Activated CD8-positive, alpha-beta memory T cell treated with anti-CD3 and anti-CD28 coated beads, Interleukin-2, amount 50 U/mL, for 24 hours (primary cell): ENCODE measurements around the gene OLFML2A.

ENCODE experiments used
- DNase-seq: peaks from one replicate; pipeline ENCODE4 v3.0.0-alpha.2; 2020; ENCODE audit errors: extremely low read depth

Gene OLFML2A

DNA sequence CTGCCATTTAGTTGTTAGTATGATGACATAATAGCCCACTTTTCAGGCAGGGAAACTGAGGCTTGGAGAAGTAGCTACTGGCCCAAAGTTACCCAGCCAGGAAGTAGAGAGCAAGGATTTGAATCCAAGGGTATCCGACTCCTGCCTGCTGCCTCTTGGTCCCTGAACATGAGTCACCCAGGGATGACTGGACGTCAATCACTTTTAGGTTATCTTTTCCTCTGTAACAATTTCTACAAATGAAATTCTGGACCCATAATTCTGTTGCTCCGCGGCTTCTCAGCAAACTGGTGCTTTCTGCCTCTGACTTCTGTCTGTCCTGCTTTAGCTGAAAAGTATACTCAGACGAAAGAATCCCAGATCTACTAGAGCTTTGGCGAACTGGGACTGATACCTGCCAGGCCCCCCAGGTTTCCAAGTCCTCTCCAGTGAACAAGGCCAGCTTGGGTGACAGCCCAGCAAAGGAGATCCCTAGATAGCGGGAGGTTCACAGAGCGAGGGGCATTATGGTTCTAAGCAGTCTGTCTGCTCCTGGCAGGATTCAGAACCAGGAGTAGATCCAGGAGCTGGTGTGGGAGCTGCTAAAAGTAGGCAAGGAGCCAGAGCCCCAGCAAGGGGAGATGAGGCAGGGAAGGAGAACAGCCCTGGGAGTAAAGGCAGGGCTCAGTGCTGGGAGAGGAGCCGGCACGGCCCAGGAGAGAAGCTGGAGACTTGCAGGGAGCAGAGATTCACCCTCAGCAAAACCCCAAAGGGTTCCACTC is 20.6 kb downstream of the OLFML2A start:
- DNase-seq, result no peak

DNA sequence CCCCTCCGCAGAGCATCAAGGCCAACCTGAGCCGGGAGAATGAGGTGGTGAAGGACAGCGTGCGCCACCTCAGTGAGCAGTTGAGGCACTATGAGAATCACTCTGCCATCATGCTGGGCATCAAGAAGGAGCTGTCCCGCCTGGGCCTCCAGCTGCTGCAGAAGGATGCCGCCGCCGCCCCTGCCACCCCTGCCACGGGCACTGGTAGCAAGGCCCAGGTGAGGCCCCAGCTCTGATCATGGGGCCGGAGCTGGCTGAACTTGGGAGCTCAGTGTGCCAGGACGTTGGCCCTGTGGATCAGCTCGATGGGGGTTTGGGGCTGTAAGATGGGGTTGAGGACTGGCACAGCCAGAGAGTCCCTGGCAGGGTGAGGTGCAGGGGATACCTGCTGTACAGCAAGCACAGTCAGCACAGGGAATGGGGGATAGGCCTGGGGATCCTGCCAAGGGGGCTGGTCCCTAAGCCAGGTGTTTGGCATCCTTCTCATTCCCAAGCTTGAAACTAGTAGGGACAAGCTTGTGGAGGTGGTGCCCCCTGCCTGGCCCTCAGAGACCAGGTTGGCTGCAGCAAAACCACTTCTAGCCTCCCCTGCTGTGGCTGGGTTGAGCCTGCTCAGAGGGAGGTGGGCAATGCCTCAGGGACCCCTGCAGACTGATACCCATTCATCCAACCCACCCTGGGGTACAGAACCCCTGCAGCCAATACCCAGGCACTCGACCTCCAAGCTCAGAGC is 22.5 kb downstream of the OLFML2A start:
- DNase-seq, result no peak

DNA sequence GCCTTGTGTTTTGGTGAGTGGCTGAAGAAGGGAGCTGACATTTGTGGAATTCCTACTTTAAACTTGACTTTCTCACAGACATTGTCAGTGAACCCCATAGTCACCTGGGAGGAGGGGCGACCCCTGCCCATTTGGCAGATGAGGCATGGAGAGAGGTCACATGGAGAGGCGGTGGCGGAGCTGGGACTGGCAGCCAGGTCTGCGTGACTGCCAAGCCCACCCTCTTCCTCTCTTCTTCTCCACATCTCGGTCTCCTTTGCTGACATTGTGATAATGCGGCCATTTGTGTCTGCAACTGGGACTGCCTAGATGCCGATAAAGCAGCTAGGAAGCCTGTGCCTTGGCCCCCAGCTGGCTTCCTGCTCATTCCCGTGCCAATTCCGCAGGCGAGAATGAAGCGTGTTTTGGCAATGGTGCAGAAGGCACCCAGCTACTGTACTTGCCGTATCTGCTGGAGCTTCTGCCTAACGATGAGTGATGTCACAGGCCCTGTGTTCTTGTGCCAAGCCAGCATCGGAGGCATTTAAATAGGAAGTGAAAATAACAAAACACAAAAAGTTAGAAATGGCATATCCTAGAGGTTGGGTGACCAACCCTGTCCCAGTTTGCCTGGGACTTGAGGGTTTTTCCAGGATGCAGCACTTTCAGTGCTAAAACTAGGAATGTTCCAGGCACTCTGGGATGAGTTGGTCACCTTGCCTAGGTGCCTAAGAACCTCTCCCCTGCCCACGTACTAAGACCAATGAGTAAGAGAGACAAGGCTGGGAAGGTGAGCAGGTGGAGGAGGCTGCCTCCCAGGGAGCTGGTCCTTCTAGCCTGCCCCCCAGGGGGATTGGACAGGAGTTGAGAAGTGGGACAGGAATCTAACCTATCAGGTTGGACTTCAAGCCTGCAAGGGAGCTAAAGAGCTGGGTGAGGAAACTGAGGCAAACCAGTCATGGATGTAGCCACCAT is 23.6 kb downstream of the OLFML2A start:
- no peak for DNase-seq

DNA sequence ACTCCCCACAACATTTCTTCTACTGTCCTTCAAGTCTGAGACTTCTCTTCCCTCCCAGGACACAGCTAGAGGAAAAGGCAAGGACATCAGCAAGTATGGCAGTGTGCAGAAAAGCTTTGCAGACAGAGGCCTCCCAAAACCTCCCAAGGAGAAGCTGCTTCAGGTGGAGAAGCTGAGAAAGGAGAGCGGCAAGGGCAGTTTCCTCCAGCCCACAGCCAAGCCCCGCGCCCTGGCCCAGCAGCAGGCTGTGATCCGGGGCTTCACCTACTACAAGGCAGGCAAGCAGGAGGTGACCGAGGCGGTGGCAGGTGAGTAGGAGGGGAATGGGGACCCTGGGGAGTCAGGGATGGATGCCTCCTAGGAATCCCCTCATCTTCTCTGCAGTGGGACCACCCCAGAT is 24.4 kb downstream of the OLFML2A start:
- DNase-seq, result no peak

DNA sequence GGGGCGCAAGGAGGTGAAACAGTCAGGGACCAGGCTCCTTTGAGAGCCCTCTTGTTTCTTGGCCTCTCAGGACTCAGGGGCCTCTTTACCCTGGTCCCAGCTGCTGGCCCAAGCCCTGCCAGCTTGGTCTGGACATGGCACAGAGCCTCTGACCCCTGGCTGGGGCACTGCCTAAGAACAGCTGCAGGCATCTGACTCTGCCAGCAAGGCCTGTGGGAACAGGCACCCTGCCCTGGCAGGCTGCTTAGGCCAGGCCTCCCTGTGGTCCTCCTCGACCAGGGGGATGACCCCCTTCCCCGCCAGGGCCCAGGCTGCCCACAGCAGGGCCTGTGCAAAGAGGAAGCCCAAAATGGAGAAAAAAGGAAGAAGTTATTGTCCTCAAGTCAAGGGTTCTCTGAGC is 25.5 kb downstream of the OLFML2A start:
- no peak for DNase-seq

DNA sequence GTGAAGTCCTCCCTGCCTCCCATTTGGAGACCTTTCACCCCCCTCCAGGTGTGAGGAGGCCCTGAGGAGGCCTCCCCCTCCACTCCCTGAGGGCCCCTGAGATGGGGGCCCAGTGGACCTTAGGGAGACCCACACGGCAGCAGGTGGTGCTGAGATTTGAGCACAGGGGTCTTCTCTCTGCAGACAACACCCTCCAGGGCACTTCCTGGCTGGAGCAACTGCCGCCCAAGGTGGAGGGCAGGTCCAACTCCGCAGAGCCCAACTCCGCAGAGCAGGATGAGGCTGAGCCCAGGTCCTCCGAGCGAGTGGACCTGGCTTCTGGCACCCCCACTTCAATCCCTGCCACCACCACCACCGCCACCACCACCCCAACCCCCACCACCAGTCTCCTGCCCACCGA is 27.0 kb downstream of the OLFML2A start:
- DNase-seq, result no peak

- DNase-seq, result no peak
Observed at GRCh38 chr9:124805186-124805585, 28.3 kb downstream of the OLFML2A start.

- no peak for DNase-seq
Observed at GRCh38 chr9:124808246-124808956, 31.5 kb downstream of the OLFML2A start.

DNA sequence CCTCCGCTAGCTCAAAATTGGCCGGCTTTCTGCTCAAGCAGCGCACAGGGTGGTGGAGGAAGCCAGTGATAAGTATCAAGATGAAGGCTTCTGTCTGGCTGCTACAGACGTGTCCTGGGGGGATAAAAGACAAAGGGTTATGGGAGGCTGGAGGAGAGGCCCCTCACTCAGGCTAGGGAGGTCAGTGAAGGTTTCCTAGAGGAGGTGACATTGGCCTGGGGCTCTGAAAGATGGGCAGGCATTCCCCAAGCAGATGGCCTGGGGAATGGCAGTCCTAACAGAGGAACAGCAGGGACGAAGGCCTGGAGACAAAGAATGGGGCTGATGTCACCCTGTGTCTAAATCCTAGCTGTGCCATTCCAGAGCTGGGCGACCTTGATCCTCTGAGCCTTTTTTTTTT is 32.3 kb downstream of the OLFML2A start:
- DNase-seq, result no peak

DNA sequence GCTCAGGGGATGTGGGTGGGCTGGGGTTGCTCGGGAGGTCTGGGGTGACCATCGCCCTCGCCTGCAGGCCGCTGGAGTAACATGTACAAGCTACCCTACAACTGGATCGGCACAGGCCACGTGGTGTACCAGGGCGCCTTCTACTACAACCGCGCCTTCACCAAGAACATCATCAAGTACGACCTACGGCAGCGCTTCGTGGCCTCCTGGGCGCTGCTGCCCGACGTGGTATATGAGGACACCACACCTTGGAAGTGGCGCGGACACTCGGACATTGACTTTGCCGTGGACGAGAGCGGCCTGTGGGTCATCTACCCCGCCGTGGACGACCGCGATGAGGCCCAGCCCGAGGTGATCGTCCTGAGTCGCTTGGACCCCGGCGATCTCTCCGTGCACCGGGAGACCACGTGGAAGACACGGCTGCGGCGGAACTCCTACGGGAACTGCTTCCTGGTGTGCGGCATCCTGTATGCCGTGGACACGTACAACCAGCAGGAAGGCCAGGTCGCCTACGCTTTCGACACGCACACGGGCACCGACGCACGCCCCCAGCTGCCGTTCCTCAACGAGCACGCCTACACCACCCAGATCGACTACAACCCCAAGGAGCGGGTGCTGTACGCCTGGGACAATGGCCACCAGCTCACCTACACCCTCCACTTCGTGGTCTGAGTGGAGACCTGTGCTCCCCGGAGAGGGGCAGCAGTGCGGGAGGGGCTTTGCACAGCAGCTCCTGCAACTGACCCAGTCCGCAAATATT is 33.0 kb downstream of the OLFML2A start:
- DNase-seq, result no peak

DNA sequence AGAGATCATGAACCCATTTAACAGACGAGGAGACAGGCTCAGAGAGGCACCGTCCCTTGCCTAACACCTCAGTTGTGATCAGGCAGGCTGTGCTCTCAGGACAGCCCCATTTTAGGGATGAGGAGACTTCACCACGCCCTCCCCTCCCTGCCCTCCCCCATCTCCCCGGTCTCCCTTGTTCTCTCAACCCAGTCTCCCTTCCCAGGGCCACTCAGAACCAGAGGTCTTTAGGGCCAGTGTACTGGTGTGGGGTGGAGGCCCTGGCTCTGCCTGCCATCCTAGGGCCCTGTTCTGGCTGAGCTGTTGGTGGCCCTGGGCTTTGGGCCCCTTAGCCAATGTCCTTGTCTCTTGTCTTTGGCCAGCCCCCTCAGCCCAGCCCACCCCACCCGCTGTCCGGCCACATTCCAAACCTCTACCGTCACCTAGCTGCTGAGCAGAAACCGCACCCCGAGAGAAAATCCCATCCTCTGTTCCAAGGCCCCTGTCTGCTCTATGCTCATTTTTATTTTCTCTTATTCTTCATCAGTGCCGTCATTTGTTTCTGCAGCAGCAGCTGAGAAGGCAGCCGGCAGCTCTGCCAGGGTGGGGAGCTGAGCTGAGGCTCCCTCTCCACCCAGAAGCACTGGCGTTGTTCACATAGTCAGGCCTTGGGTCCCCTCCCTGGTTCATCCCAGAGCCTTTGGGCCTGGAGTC is 33.9 kb downstream of the OLFML2A start:
- no peak for DNase-seq

DNA sequence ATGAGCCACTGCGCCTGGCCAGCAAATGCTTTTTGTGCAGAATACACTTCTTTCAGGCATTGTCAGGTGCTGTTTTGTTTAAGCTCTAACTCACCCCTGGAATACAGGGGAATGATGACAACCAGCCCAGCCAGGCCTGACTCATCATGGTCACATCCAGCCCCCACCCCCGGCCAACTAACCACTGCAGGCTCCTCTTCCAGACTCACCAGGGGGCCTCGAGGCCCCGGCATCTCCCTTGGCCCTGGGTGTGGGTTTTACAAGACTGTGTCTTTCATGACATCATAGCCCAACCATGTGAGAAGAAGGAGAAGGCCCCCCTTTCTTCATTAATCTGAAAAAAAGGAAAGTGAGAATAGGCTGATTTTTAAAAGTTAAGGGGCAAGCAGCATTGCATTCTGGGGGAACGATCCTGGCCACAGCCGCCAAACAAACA is 35.5 kb downstream of the OLFML2A start:
- no peak for DNase-seq

- DNase-seq, result no peak
Observed at GRCh38 chr9:124813041-124813440, 36.1 kb downstream of the OLFML2A start.

- no peak for DNase-seq
Observed at GRCh38 chr9:124813501-124814163, 36.7 kb downstream of the OLFML2A start.

DNA sequence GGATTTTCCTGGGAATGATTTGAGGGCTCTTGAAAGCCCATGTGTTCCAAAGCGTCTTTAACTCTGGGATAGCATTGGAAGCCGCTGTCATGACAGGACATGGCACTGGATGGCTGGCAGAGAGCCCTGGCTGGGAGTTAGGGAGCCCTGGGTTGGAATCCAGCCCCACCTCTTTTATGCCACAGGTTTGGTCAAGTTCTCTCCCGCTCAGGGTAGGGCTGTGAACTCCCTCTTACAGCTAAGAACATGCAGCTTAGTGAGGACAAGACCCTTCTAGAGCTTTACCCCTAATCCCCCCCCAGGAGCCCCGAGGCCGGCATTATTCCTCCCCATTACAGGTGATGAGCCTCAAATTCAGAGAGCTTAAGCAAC is 37.2 kb downstream of the OLFML2A start:
- no peak for DNase-seq

DNA sequence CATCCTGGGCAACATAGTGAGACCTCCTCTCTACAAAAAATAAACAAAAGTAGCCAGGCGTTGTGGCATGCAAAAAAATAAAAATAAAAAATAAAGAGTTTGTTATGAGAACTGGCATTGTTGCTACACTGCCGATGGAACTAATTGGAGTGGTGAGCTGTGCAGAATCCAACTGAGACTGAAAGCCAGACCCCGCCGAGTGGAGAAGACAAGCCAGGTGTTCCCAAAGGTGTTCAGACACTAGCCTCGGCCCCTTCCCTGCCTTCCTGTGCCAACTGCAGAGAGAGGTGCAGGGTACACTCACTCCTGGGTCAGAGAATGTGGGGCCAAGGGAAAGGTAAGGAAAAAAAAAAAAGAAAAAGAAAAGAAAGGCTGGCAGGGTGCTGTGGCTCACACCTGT is 38.7 kb downstream of the OLFML2A start:
- DNase-seq, result no peak

GRCh38 chr9:124818431-124819281 is 41.7 kb downstream of the OLFML2A start:
- DNase-seq, result no peak

DNA sequence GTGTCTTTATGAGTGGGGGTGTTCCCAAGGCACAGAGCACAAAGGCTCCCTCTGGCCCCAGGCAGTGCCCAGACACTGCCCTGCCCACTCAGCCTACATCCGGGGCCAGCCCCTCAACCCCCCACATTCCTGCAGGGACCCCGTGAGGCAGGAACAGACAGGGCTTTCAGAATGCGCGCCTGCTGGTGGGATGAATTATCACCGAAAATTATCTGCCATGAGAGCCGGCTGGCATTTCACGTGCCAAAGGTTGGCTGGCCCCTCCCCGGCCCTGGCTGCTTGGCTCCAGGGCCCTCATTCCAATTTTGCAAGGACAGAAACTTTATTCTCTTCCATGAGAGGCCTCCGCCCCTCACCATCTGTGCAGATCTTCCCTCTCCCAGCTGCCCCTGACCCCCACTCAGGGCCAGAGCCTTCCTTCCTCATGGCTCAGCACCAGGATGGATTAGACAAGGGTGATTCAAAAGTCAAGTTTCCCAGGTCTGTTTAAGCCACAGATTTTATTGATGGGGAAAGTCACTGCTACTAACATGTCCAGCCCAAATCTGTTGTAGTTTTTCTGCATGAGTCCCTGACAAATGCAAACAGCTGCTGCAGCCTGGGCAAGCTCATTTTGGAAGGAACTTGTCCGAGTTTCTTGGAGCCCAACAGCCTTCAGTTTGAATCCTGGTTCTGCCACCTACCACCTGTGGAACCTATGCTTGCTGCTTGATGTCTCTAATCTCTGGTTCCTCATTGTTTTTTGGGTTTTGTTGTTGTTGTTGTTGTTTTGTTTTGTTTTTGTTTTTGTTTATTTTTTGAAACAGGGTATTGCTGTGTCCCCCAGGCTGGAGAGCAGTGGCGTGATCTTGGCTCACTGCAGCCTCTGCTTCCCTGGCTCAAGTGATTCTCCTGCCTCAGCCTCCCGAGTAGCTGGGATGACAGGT is 44.0 kb downstream of the OLFML2A start:
- no peak for DNase-seq
